Osteocyte (in vitro differentiated cells): Measurements from ENCODE around the gene ANKRD22. TPM values are rescaled to one million over a fixed set of nuclear protein-coding genes. Genes with fewer than 3 reads are reported as not detected.

Experiments
- DNase-seq: peaks from one replicate; pipeline ENCODE4 v3.0.0; 2021; ENCODE audit warnings: mixed read lengths; ENCODE audit not compliant: unreplicated experiment; ENCODE audit errors: extremely low spot score
- H3K27ac Mint-ChIP-seq: one replicate; pipeline ENCODE4 v1.8.0; 2021; ENCODE audit warnings: mild to moderate bottlenecking, mixed read lengths; ENCODE audit not compliant: unreplicated experiment
- H3K27me3 Mint-ChIP-seq: one replicate; pipeline ENCODE4 v1.8.0; 2021; ENCODE audit warnings: mixed read lengths; ENCODE audit not compliant: unreplicated experiment
- H3K36me3 Mint-ChIP-seq: one replicate; pipeline ENCODE4 v1.8.0; 2021; ENCODE audit warnings: mixed read lengths; ENCODE audit not compliant: unreplicated experiment
- H3K4me1 Mint-ChIP-seq: one replicate; pipeline ENCODE4 v1.8.0; 2021; ENCODE audit warnings: mixed read lengths; ENCODE audit not compliant: unreplicated experiment
- H3K4me3 Mint-ChIP-seq: one replicate; pipeline ENCODE4 v1.8.0; 2021; ENCODE audit warnings: mild to moderate bottlenecking, moderate library complexity, mixed read lengths; ENCODE audit not compliant: unreplicated experiment
- H3K9me3 Mint-ChIP-seq: one replicate; pipeline ENCODE4 v1.8.0; 2021; ENCODE audit warnings: mixed read lengths; ENCODE audit not compliant: unreplicated experiment
- total RNA-seq: library from RNA; stranded (reverse); gene quantifications from 2 replicates; pipeline ENCODE4 v1.2.1, GENCODE V29; 2021
- TF ChIP-seq, protein P1 (sequence below): fragments of 200-600 bp; sonication (generic); IDR thresholded peaks from 2 replicates; pipeline ENCODE4 v1.5.0; 2021; ENCODE audit warnings: antibody characterized with exemption, mild to moderate bottlenecking, moderate library complexity

Gene ANKRD22
- total RNA-seq, 1 donor from 2014 or later = not detected

DNA sequence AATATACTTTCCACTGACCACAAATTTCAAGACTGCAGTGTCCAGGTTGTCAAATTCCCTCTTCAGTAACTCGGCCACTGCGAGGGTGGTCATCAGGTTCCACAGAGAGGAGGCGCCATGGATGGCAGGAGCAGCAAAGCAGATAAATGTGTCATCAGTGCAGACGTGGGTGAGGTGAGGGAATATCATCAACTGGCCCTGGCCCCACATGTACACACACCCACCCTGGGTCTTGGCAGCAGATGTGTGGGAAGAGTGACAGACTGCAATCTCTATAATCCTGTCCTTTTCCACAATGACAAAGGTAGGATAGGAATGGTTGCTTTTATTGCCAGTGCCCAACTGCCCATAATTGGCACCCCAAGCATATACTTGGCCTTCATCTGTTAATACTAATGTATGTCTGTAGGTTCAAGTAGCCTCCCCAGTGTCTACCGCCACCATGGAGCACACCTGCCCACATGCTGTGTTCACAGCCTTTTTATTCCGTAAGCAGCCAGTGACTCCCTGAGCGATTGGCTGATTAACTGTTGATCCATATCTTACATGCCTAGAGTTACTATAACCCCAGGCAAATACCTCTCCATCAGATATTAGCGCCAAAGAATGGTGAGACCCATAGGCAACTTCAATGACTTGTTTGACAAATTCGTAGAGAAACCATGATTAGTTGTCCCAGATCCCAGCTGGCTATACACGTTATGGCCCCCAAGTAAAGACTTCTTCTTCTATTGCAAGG lies 65.4 kb downstream of the ANKRD22 start:
- Mint-ChIP-seq H3K36me3 (no peaks in the 10 kb centered on the region), H3K4me1 (no peaks in the 10 kb centered on the region), H3K4me3 (no peak overlapping the region), H3K27me3 (peaks cover 6% of the 10 kb centered on the region), H3K9me3 (no peaks in the 10 kb centered on the region), H3K27ac (no peak overlapping the region)
- no peak for DNase-seq
- TF ChIP-seq, protein P1, sequence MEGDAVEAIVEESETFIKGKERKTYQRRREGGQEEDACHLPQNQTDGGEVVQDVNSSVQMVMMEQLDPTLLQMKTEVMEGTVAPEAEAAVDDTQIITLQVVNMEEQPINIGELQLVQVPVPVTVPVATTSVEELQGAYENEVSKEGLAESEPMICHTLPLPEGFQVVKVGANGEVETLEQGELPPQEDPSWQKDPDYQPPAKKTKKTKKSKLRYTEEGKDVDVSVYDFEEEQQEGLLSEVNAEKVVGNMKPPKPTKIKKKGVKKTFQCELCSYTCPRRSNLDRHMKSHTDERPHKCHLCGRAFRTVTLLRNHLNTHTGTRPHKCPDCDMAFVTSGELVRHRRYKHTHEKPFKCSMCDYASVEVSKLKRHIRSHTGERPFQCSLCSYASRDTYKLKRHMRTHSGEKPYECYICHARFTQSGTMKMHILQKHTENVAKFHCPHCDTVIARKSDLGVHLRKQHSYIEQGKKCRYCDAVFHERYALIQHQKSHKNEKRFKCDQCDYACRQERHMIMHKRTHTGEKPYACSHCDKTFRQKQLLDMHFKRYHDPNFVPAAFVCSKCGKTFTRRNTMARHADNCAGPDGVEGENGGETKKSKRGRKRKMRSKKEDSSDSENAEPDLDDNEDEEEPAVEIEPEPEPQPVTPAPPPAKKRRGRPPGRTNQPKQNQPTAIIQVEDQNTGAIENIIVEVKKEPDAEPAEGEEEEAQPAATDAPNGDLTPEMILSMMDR = no peak

GRCh38 chr10:88783724-88784123 lies 67.9 kb downstream of the ANKRD22 start:
- Mint-ChIP-seq H3K27me3 (peaks cover 6% of the 10 kb centered on the region), H3K27ac (no peak overlapping the region)
- TF ChIP-seq, protein P1 = no peak

DNA sequence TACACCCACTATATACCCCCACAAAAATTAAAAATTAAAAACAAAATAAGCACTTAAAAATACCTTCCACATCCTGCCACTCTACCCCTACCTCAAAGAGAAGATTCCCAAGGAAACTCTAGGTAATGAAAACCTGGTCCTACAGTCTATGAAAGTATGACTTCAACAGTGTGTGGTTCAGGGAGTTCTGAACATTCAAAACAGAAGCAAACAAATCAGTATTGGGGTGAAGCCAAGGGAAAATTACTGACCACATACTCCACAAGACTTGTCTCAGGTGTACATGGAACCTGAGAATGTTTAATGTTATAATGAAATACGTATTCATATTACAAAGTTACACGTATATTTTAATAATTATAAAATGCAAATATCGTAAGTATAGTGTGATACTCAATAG lies 69.4 kb downstream of the ANKRD22 start:
- no peak overlapping the region for H3K27ac Mint-ChIP-seq

More at GRCh38 chr10:88783724-88784123, 67.9 kb downstream of the ANKRD22 start:
- Mint-ChIP-seq H3K4me1 (no peaks in the 10 kb centered on the region), H3K9me3 (no peaks in the 10 kb centered on the region), H3K4me3 (no peak overlapping the region), H3K36me3 (no peaks in the 10 kb centered on the region)
- no peak for DNase-seq

DNA sequence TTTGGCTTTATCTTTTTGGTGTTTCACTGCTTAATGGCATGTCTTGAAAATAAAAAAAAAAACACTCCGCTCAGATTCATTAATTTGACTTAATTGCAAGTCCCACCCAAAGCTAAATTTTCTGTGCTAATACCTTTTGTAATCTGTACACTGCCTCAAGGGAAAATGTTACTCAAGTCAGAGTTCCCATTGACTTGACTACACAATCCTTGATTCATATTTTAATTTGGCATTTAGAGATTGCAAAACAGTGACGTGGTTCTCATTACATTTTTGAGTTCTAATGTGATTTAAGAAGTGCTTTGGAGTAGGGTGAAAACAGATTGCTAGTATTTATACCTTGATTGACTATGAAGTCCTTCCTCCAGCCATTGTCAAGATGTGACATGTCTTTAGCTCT lies 70.4 kb downstream of the ANKRD22 start:
- Mint-ChIP-seq H3K4me1 (no peaks in the 10 kb centered on the region), H3K36me3 (no peaks in the 10 kb centered on the region), H3K27ac (no peak overlapping the region), H3K4me3 (no peak overlapping the region), H3K27me3 (peaks cover 21% of the 10 kb centered on the region), H3K9me3 (no peaks in the 10 kb centered on the region)
- TF ChIP-seq, protein P1 = no peak
- no peak for DNase-seq

More for the DNA sequence above, 69.4 kb downstream of the ANKRD22 start:
- Mint-ChIP-seq H3K36me3 (no peaks in the 10 kb centered on the region), H3K4me1 (no peaks in the 10 kb centered on the region), H3K27me3 (peaks cover 13% of the 10 kb centered on the region), H3K4me3 (no peak overlapping the region), H3K9me3 (no peaks in the 10 kb centered on the region)
- TF ChIP-seq, protein P1 = no peak
- DNase-seq = no peak

Other genes with a start within 250 kb of the ANKRD22 start
- gene LIPF, start 187.4 kb downstream of the ANKRD22 start, total RNA-seq = not detected in 2 replicates
- not detected in 2 replicates for gene LIPK, start 145.6 kb downstream of the ANKRD22 start, total RNA-seq
- gene LIPN, start 91.8 kb downstream of the ANKRD22 start, total RNA-seq = not detected in 2 replicates
- not detected in 2 replicates for gene LIPM, start 49.1 kb downstream of the ANKRD22 start, total RNA-seq
- 4.5 and 4.8 TPM in 2 replicates for gene STAMBPL1, start 28.4 kb upstream of the ANKRD22 start, total RNA-seq
- 315 and 329 TPM in 2 replicates for gene ACTA2, start 100.9 kb upstream of the ANKRD22 start, total RNA-seq
- 6.9 and 8.8 TPM in 2 replicates for gene FAS, start 139.0 kb upstream of the ANKRD22 start, total RNA-seq